Measurements from ENCODE around the gene KLF12.

The KLF12 gene

DNA sequence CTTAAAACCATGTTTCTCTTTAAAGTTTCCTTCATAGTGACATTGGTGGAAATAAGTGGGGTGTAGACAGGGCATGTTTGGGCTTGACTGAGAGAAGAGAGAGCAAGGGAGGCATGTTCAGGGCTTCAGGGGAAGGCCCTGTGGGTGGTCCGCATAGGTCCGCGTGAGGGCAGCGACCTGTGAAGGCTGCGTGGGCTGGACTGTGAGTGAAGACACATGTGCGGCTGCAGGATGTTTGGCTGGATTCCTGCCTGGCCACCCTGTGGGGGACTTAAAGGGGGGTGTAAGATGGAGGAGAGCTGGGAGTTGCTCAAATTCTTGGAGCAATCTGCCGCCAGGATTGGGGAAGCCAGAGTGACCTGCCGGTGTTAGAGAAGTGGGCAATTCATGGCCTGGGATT, 23.8 kb upstream of the KLF12 start:
- TF ChIP-seq POLR2A (IDR thresholded peaks at IDR 0.05; ENCODE audit: low read depth, low read length) (no peak), TAF1 (IDR thresholded peaks at IDR 0.05; ENCODE audit: borderline replicate concordance, low read depth, low read length) (no peak), POLR2AphosphoS5 (IDR thresholded peaks at IDR 0.05; ENCODE audit: low read depth, low read length) (no peak)
- FAIRE-seq (no peak), DNase-seq (ENCODE audit: insufficient read length) (no peak)

DNA sequence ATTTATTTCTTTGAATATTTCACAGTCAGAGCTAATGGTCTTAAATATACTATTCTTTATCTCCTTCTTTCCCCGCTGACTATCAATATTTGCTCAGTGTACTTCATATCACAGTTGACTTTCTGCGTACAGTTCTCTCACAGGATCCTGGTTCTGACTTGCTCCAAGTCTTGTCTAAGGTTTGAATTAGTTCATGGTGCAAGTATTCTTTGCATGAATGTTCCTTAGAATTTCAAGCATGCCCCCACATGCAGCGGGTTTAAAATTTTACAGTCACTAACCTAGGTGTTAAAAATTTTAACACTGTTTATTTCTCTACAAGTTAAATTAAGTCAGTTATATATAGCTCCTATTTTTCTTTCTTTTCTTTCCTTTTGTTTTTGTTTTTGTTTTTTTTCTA, 20.8 kb upstream of the KLF12 start:
- TF ChIP-seq TAF1 (IDR thresholded peaks at IDR 0.05; ENCODE audit: borderline replicate concordance, low read depth, low read length) (no peak), POLR2AphosphoS5 (IDR thresholded peaks at IDR 0.05; ENCODE audit: low read depth, low read length) (no peak), POLR2A (IDR thresholded peaks at IDR 0.05; ENCODE audit: low read depth, low read length) (no peak)
- DNase-seq (ENCODE audit: insufficient read length), result no peak
- FAIRE-seq, result no peak

DNA sequence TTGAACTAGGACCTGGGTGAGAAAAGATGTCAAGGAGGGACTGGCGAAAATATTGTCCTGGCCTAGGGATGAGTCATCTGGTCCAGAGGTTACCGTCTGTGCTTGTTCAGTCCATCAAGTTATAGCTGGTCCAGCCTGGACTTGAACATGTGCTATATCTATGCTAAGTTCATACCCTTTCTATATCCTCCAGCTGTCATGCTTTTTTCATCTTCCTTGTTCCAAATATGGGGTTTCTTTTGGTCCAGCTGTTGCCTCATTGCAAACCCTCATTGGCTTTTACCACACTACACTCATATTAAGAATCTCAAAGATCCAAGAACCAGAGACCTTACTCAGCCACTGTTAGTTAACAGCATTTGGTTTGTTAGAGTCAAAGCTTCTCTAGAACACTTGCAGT, 19.1 kb upstream of the KLF12 start:
- TF ChIP-seq POLR2A (IDR thresholded peaks at IDR 0.05; ENCODE audit: low read depth, low read length), result no peak
- TF ChIP-seq TAF1 (IDR thresholded peaks at IDR 0.05; ENCODE audit: borderline replicate concordance, low read depth, low read length), result no peak
- TF ChIP-seq POLR2AphosphoS5 (IDR thresholded peaks at IDR 0.05; ENCODE audit: low read depth, low read length), result no peak
- FAIRE-seq (no peak), DNase-seq (ENCODE audit: insufficient read length) (no peak)

DNA sequence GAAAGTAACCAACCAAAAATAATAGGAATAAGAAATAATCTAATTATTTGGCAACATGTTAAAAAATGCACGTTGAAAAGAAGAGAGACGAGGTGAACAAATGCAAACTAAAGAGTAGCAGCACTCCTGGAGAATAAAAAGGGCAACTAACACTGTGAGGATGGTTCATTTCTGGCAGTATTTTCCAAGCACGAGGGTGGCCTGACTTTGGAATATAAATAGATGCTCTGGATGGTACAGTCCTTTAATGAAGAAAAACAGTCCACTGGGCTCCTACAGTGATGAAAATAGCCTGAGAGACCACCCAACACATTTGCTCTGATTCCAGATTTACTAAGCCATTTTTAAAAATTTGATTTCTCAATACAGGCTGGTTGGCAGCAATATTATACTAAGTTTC, 17.7 kb upstream of the KLF12 start:
- FAIRE-seq (no peak), DNase-seq (ENCODE audit: insufficient read length) (no peak)
- TF ChIP-seq TAF1 (IDR thresholded peaks at IDR 0.05; ENCODE audit: borderline replicate concordance, low read depth, low read length) (no peak), POLR2A (IDR thresholded peaks at IDR 0.05; ENCODE audit: low read depth, low read length) (no peak), POLR2AphosphoS5 (IDR thresholded peaks at IDR 0.05; ENCODE audit: low read depth, low read length) (no peak)

DNA sequence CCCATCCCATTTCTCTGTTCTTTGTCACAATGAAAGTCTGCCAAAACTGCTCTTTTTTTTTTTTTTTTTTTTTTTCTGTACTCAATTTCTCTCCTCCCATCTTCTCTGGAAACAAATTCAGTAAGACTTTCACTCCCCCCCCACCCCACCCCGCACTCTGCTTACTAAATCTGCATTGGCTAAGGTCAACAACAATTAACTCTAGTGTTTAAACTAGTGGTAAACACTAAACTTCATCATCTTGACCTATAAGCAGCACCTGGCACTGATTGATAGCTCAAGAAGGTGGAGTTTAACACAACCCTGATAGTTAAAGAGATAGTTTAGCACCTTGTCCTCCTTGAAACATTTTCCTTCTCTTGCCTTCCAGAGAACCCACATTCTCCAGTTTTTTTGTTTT, 14.1 kb upstream of the KLF12 start:
- DNase-seq (ENCODE audit: insufficient read length) (no peak), FAIRE-seq (no peak)
- TF ChIP-seq POLR2A (IDR thresholded peaks at IDR 0.05; ENCODE audit: low read depth, low read length), result no peak
- TF ChIP-seq TAF1 (IDR thresholded peaks at IDR 0.05; ENCODE audit: borderline replicate concordance, low read depth, low read length), result no peak
- TF ChIP-seq POLR2AphosphoS5 (IDR thresholded peaks at IDR 0.05; ENCODE audit: low read depth, low read length), result no peak

DNA sequence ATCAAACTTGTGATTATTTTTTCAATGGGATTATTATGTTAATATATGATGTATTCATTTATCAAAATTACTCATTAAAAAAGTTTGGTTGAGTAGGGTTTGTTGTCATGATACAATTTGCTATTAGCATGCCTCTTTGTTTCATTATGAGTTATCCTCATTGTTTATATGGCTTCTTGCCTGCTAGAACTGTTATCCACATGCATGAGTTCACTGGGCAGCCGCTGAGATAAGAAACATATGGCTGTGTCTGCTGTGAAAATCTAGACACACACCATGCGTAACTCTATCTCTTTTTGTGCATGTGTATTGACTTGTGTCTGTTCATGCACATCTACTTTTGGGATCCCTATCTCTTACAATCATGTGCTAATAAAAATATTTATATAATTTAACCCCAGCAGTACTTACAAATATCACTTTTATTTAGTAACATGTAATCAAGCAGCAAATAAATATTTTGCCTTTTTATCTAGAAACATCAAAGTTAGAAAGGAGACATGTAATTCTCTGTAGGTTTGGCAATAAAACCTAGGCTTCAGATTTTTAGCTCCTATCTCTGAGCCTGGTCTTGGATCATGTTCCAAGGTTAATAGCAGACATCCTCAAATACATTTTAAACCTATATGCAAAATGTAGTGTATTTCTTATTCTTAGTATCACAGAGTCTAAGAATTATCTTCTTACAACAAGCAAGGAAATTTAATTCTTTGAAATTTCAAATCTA, 11.2 kb upstream of the KLF12 start:
- TF ChIP-seq POLR2A (IDR thresholded peaks at IDR 0.05; ENCODE audit: low read depth, low read length) (no peak), POLR2AphosphoS5 (IDR thresholded peaks at IDR 0.05; ENCODE audit: low read depth, low read length) (no peak), TAF1 (IDR thresholded peaks at IDR 0.05; ENCODE audit: borderline replicate concordance, low read depth, low read length) (no peak)
- no peak for FAIRE-seq
- no peak for DNase-seq (ENCODE audit: insufficient read length)

DNA sequence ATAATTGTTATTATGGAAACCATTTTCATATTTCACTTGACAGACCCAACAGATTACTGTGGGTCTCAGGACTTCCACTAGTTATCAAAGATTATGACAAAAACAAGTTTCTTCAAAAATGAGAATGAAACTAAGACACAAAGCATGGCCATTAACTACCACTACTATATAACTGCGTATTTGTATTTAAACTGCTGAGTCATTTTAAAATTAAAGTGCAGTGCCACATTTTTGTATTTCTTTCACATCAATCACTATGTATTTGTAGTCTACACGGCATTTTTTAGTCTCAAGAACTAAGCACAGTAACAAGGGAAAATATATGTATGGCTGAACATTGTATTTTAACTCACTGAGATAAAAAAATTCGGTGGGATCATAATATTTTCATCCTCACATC, 10.1 kb upstream of the KLF12 start:
- no peak for TF ChIP-seq POLR2AphosphoS5 (IDR thresholded peaks at IDR 0.05; ENCODE audit: low read depth, low read length)
- TF ChIP-seq POLR2A (IDR thresholded peaks at IDR 0.05; ENCODE audit: low read depth, low read length), result no peak
- no peak for TF ChIP-seq TAF1 (IDR thresholded peaks at IDR 0.05; ENCODE audit: borderline replicate concordance, low read depth, low read length)
- DNase-seq (ENCODE audit: insufficient read length), result no peak
- FAIRE-seq, result no peak

DNA sequence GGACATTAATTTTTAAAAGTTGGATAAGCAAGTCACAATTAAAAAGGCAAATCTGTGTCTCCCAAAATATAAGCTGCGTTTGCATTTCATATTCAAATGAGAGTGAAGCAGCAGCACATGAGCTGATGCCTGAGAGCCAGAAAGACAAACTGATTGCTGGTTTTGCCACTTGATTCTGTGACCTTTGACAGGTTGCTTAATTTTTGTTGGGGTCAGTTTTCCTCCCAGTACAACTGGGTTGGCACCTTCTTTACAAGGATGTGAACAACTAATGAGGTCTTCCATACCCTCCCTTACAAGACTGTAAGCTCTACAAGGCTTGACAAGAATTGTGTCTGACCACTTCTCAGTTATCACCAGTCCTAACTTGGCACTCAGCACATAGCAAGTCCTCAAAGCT, 8.1 kb upstream of the KLF12 start:
- no peak for TF ChIP-seq POLR2A (IDR thresholded peaks at IDR 0.05; ENCODE audit: low read depth, low read length)
- no peak for TF ChIP-seq TAF1 (IDR thresholded peaks at IDR 0.05; ENCODE audit: borderline replicate concordance, low read depth, low read length)
- TF ChIP-seq POLR2AphosphoS5 (IDR thresholded peaks at IDR 0.05; ENCODE audit: low read depth, low read length), result no peak
- DNase-seq (ENCODE audit: insufficient read length) (no peak), FAIRE-seq (no peak)

DNA sequence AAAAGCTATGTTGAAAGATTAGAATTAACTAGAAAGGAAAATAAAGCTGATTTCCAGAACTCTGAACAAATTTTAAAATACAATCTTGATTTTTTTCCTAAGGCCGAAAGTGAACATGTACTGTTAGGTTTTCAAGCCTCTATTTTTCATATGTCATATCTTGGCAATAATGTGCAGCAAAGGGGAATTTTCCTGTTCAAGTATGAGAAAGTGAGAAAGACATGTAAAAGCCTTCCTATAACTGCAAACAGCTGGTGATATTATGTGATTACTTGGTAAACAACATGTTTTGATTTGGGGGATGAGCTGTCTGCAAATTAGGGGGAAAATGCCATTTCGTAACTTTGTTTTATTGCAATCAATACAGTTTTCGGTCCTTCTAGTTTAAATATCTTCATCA, 4.0 kb upstream of the KLF12 start:
- TF ChIP-seq POLR2AphosphoS5 (IDR thresholded peaks at IDR 0.05; ENCODE audit: low read depth, low read length), result no peak
- TF ChIP-seq TAF1 (IDR thresholded peaks at IDR 0.05; ENCODE audit: borderline replicate concordance, low read depth, low read length), result no peak
- no peak for TF ChIP-seq POLR2A (IDR thresholded peaks at IDR 0.05; ENCODE audit: low read depth, low read length)
- FAIRE-seq, result no peak
- no peak for DNase-seq (ENCODE audit: insufficient read length)

DNA sequence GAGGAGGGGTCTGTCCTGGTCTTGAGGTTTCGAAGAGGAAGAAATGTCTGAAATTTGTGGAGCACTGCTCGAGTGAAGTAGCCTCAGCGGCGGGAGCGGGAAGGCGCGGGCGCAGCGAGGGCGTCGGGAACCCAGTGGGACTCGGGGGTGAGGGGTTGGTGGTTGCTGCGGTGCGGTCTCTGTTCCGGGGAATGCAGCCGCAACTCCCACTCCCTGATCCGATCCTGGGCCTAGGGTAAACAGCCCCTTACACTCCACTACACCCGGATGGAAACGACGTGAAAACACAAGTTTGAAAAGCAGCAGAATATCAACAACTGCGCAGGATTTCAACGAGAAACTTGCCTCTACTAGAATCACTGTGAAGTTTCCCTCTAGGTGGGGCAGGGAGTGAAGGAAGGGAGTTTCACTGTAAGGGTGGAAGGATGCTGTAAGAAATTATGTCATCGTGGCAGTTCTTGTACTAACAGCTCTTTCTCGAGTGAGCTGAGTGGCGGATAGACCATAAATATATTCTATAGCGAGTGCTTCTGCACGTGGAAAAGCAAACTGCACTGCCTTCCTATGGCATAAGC, 2.0 kb upstream of the KLF12 start:
- FAIRE-seq, result no peak
- no peak for DNase-seq (ENCODE audit: insufficient read length)
- no peak for TF ChIP-seq TAF1 (IDR thresholded peaks at IDR 0.05; ENCODE audit: borderline replicate concordance, low read depth, low read length)
- TF ChIP-seq POLR2A (IDR thresholded peaks at IDR 0.05; ENCODE audit: low read depth, low read length), result no peak
- TF ChIP-seq POLR2AphosphoS5 (IDR thresholded peaks at IDR 0.05; ENCODE audit: low read depth, low read length), result no peak

DNA sequence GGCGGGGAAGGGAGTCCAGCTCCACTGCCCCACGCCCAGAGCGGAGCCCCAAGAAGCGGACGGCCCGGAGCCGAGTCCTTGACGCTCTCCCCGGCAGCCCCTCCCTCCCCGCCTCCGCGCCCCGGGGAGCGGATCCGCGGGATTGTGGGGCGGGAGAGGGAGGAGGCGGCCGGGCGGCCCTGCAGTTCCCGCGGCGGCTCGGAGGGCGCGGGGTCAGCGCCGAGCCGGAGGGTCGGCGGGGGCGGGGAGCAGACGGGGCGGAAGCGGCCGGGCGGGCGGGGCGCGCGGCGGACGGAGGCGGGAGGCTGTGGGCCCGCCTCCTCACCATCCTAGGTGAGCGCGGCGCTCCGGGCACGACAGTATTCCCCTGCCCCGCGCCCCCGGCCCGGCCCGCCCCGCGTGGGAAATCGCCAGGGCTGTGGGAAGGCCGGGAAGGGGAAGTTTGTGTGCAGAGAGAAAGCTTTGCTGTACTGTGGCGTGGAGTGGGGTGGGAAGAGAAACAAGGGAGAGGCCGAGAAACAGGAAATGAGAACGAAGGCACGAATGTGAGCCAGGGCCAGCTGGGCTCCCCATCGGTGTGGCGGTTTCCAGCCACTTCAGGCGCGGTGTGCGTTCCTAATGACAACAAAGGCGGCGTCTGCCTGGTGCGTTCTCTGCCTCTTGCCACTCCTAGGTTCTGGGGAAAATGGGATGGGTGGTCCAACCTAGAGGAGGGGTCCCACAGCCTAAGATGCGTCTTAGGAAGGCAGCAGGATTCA, 1.3 kb upstream of the KLF12 start:
- TF ChIP-seq POLR2AphosphoS5 (IDR thresholded peaks at IDR 0.05; ENCODE audit: low read depth, low read length), result peak; percentile 50
- TF ChIP-seq POLR2A (IDR thresholded peaks at IDR 0.05; ENCODE audit: low read depth, low read length), result peak; percentile 68
- TF ChIP-seq TAF1 (IDR thresholded peaks at IDR 0.05; ENCODE audit: borderline replicate concordance, low read depth, low read length), result no peak
- DNase-seq (ENCODE audit: insufficient read length) (peak; percentile 50), FAIRE-seq (peak; percentile 95)
